Measurements from ENCODE around the gene CABP2. TPM values are rescaled to one million over a fixed set of nuclear protein-coding genes. Genes with fewer than 3 reads are reported as not detected.
A peak's percentile ranks its signal among the peaks of the same experiment; 100 is the strongest.

Gene CABP2
- total RNA-seq, 1 experiment from 2014 or later: not detected

- H4K8ac ChIP-seq (replicated peaks; ENCODE audit: insufficient read length, low read depth, low read length): no peak overlapping the region
Measured at GRCh38 chr11:67545280-67545679, 22.0 kb upstream of the CABP2 start.

More at GRCh38 chr11:67545280-67545679, 22.0 kb upstream of the CABP2 start:
- no peak overlapping the region for H3K4me2 ChIP-seq (ENCODE audit: insufficient read depth, insufficient read length, low read length)
- H3K18ac ChIP-seq (ENCODE audit: insufficient read length, low read depth, low read length): no peak overlapping the region
- no peak overlapping the region for H2BK12ac ChIP-seq (ENCODE audit: insufficient read length, low read depth, low read length)
- no peak overlapping the region for H3T11ph ChIP-seq (ENCODE audit: low read length)
- no peaks in the 10 kb centered on the region for H3K4me1 ChIP-seq (ENCODE audit: insufficient read depth, low read length)
- WGBS (ENCODE audit: extremely low coverage, insufficient read length, low lambda C conversion rate): no CpG with 5 or more reads among the region's 8 CpGs
- no peaks in the 10 kb centered on the region for H3K23me2 ChIP-seq (ENCODE audit: insufficient read length, low read depth, low read length, poor library complexity, severe bottlenecking)
- Mint-ChIP-seq H3K27ac (no peak overlapping the region), H3K36me3 (ENCODE audit: insufficient read depth in 1 of 3, low read depth in 3 of 3) (peaks cover 0 to 3% (median 0%) of the 10 kb centered on the region in 3 experiments; a peak in 1 of 7 replicates), H3K4me3 (peak overlapping the region in 1 of 2 experiments; percentile 55; a peak in 1 of 5 replicates), H3K27me3 (ENCODE audit: low read depth) (peaks cover 15% of the 10 kb centered on the region), H3K4me1 (peaks cover 4 to 9% of the 10 kb centered on the region in 2 experiments), H3K9me3 (peaks cover 5% of the 10 kb centered on the region in 2 experiments)
- no peak overlapping the region for H2BK5ac ChIP-seq (ENCODE audit: insufficient read length, low read length)
- peak; percentile 38; the same call in 1 of the 3 replicates for TF ChIP-seq CTCF (conservative IDR thresholded peaks at IDR 0.05)
- no peak overlapping the region for H3K14ac ChIP-seq (ENCODE audit: insufficient read depth, low read length)
- H3K56ac ChIP-seq (ENCODE audit: insufficient read length, low read depth, low read length): no peak overlapping the region
- no peaks in the 10 kb centered on the region for H3K27me3 ChIP-seq (ENCODE audit: insufficient read depth, low read length)
- no peak overlapping the region for H4K5ac ChIP-seq (ENCODE audit: insufficient read length, low read depth, low read length)
- no peak overlapping the region for H2AFZ ChIP-seq (ENCODE audit: low read length)
- H2BK120ac ChIP-seq (ENCODE audit: low read depth, low read length, poor library complexity, severe bottlenecking): no peak overlapping the region
- H2BK15ac ChIP-seq (ENCODE audit: low read depth, low read length): no peak overlapping the region
- no peaks in the 10 kb centered on the region for H3K79me1 ChIP-seq (ENCODE audit: insufficient read depth, low read depth, low read length, poor library complexity, severe bottlenecking)
- no peak overlapping the region for H4K91ac ChIP-seq (ENCODE audit: insufficient read length, low read depth, low read length)
- H3K9me3 ChIP-seq (ENCODE audit: control insufficient read depth, low read depth, low read length): no peaks in the 10 kb centered on the region
- H3K9ac ChIP-seq (ENCODE audit: extremely low read depth, insufficient read length, low read length): no peak overlapping the region
- H3K4ac ChIP-seq (ENCODE audit: low read depth, low read length): no peak overlapping the region
- no peaks in the 10 kb centered on the region for H3K79me2 ChIP-seq (ENCODE audit: insufficient read depth, low read length)
- H4K20me1 ChIP-seq (ENCODE audit: control insufficient read depth, insufficient read depth, insufficient read length): no peaks in the 10 kb centered on the region
- no peak overlapping the region for H3K27ac ChIP-seq (ENCODE audit: insufficient read length, low read depth, low read length)
- no peak overlapping the region for H2AK5ac ChIP-seq (ENCODE audit: insufficient read length, low read length)
- H2BK20ac ChIP-seq (ENCODE audit: low read depth, low read length, poor library complexity, severe bottlenecking): no peak overlapping the region
- DNase-seq: peak; percentile 79
- no peak overlapping the region for H3K23ac ChIP-seq (ENCODE audit: insufficient read length, low read depth, low read length)
